RCC 7860 (cell line): ENCODE results near the gene CREBL2.
A peak's percentile ranks its signal among the peaks of the same experiment; 100 is the strongest.

Experiments
- DNase-seq: peaks from one replicate; pipeline ENCODE4 v3.0.0-alpha.2; 2015; ENCODE audit warnings: low spot score
- FAIRE-seq: peaks from 2 replicates; lab custom pipeline; 2012; peaks lifted over from hg19 to GRCh38; lab: Jason Lieb, UNC

Gene CREBL2

GRCh38 chr12:12669020-12669419, 57.3 kb downstream of the CREBL2 start:
- DNase-seq (no peak), FAIRE-seq (no peak)

- FAIRE-seq, result peak; percentile 72
Measured at GRCh38 chr12:12671850-12672660, 60.4 kb downstream of the CREBL2 start.

GRCh38 chr12:12673296-12673695, 61.6 kb downstream of the CREBL2 start:
- DNase-seq, result peak; percentile 68
- FAIRE-seq, result peak; percentile 7

More at GRCh38 chr12:12671850-12672660, 60.4 kb downstream of the CREBL2 start:
- peak; percentile 54 for DNase-seq

- no peak for FAIRE-seq
Measured at GRCh38 chr12:12676605-12677004, 64.9 kb downstream of the CREBL2 start.

GRCh38 chr12:12681061-12681765, 69.5 kb downstream of the CREBL2 start:
- DNase-seq, result no peak

More at GRCh38 chr12:12676605-12677004, 64.9 kb downstream of the CREBL2 start:
- DNase-seq, result no peak

GRCh38 chr12:12682284-12682683, 70.6 kb downstream of the CREBL2 start:
- DNase-seq (no peak), FAIRE-seq (no peak)

More at GRCh38 chr12:12681061-12681765, 69.5 kb downstream of the CREBL2 start:
- FAIRE-seq, result no peak

- no peak for FAIRE-seq
- no peak for DNase-seq
Measured at GRCh38 chr12:12683136-12683697, 71.5 kb downstream of the CREBL2 start.

GRCh38 chr12:12683725-12684124, 72.0 kb downstream of the CREBL2 start:
- no peak for FAIRE-seq
- no peak for DNase-seq

GRCh38 chr12:12684375-12685106, 72.9 kb downstream of the CREBL2 start:
- FAIRE-seq, result no peak
- no peak for DNase-seq

GRCh38 chr12:12685305-12685704, 73.6 kb downstream of the CREBL2 start:
- DNase-seq, result no peak
- FAIRE-seq, result no peak

- FAIRE-seq, result no peak
Measured at GRCh38 chr12:12686472-12686871, 74.8 kb downstream of the CREBL2 start.

GRCh38 chr12:12686925-12687324, 75.2 kb downstream of the CREBL2 start:
- DNase-seq (no peak), FAIRE-seq (no peak)

More at GRCh38 chr12:12686472-12686871, 74.8 kb downstream of the CREBL2 start:
- no peak for DNase-seq

- no peak for FAIRE-seq
- no peak for DNase-seq
Measured at GRCh38 chr12:12689647-12690300, 78.1 kb downstream of the CREBL2 start.

- FAIRE-seq (no peak), DNase-seq (no peak)
Measured at GRCh38 chr12:12691549-12691948, 79.9 kb downstream of the CREBL2 start.

GRCh38 chr12:12693111-12693671, 81.5 kb downstream of the CREBL2 start:
- DNase-seq (no peak), FAIRE-seq (no peak)
